Trophoblast cell (in vitro differentiated cells and primary cell): Measurements from ENCODE around the gene PKIB.
A peak's percentile ranks its signal among the peaks of the same experiment; 100 is the strongest.
"Not testable (repeated sequence)": the region's sequence is repeated elsewhere in the genome, so short reads cannot be mapped to it uniquely, and the experiment has no call there.

ENCODE experiments used
- DNase-seq, 2 donors: peaks; one replicate each; pipeline ENCODE4 v3.0.0-alpha.2; 2016
- H2AFZ ChIP-seq: 2 replicates; pipeline ENCODE4 v1.6.1; 2013; ENCODE audit warnings: low read length, moderate library complexity, mild to moderate bottlenecking; ENCODE audit not compliant: insufficient read depth, poor library complexity
- H2AK5ac ChIP-seq: 2 replicates; pipeline ENCODE4 v1.6.1; 2013; ENCODE audit warnings: mild to moderate bottlenecking, low read length
- H2BK120ac ChIP-seq: 2 replicates; pipeline ENCODE4 v1.6.1; 2013; ENCODE audit warnings: low read length, mild to moderate bottlenecking, moderate library complexity; ENCODE audit not compliant: insufficient read depth, poor library complexity
- H2BK12ac ChIP-seq: 2 replicates; pipeline ENCODE4 v1.6.1; 2013; ENCODE audit warnings: mild to moderate bottlenecking, low read length, moderate library complexity
- H2BK5ac ChIP-seq: 2 replicates; pipeline ENCODE4 v1.6.1; 2013; ENCODE audit warnings: low read length, low read depth, moderate library complexity, mild to moderate bottlenecking; ENCODE audit not compliant: poor library complexity
- H3K14ac ChIP-seq: 2 replicates; pipeline ENCODE4 v1.6.1; 2013; ENCODE audit warnings: mild to moderate bottlenecking, low read length
- H3K18ac ChIP-seq: 2 replicates; pipeline ENCODE4 v1.6.1; 2013; ENCODE audit warnings: mild to moderate bottlenecking, low read length
- H3K23ac ChIP-seq: 2 replicates; pipeline ENCODE4 v1.6.1; 2013; ENCODE audit warnings: low read length
- H3K27ac ChIP-seq: 2 replicates; pipeline ENCODE4 v1.5.1; 2013; ENCODE audit warnings: low read depth, mild to moderate bottlenecking, inconsistent platforms, low read length, moderate library complexity
- H3K27me3 ChIP-seq: 2 replicates; pipeline ENCODE4 v1.6.1; 2013; ENCODE audit warnings: inconsistent platforms, mild to moderate bottlenecking, low read length, moderate library complexity; ENCODE audit not compliant: insufficient read depth
- H3K36me3 ChIP-seq, 2 experiments: 1 replicate in 1 of 2; 2 replicates in 1 of 2; pipeline ENCODE4 v1.6.1; 2013; ENCODE audit warnings: low read length in 2 of 2, mild to moderate bottlenecking in 2 of 2, moderate library complexity in 1 of 2; ENCODE audit not compliant: insufficient read depth in 2 of 2, control insufficient read depth in 1 of 2
- H3K4ac ChIP-seq: 2 replicates; pipeline ENCODE4 v1.6.1; 2013; ENCODE audit warnings: low read depth, mild to moderate bottlenecking, low read length, moderate library complexity
- H3K4me1 ChIP-seq, 2 experiments: 1 replicate in 1 of 2; 2 replicates in 1 of 2; pipeline ENCODE4 v1.6.1; 2013; ENCODE audit warnings: low read length in 2 of 2, mild to moderate bottlenecking in 2 of 2, moderate library complexity in 1 of 2; ENCODE audit not compliant: insufficient read depth in 2 of 2, control insufficient read depth in 1 of 2
- H3K4me2 ChIP-seq: 2 replicates; pipeline ENCODE4 v1.6.1; 2013; ENCODE audit warnings: inconsistent platforms, mild to moderate bottlenecking, low read length, moderate library complexity
- H3K4me3 ChIP-seq: 2 replicates; pipeline ENCODE4 v1.5.1; 2013; ENCODE audit warnings: mild to moderate bottlenecking, low read depth, low read length, inconsistent platforms
- H3K79me1 ChIP-seq: one replicate; pipeline ENCODE4 v1.6.1; 2013; ENCODE audit warnings: low read length
- H3K79me2 ChIP-seq: 2 replicates; pipeline ENCODE4 v1.6.1; 2013; ENCODE audit warnings: low read length, mild to moderate bottlenecking; ENCODE audit not compliant: control insufficient read depth, insufficient read depth, poor library complexity
- H3K9ac ChIP-seq: 2 replicates; pipeline ENCODE4 v1.6.1; 2013; ENCODE audit warnings: mild to moderate bottlenecking, low read length
- H3K9me3 ChIP-seq: 2 replicates; pipeline ENCODE4 v1.6.1; 2013; ENCODE audit warnings: low read depth, mild to moderate bottlenecking, control low read depth, inconsistent platforms, low read length; ENCODE audit not compliant: insufficient read depth
- H4K12ac ChIP-seq: 2 replicates; pipeline ENCODE4 v1.6.1; 2013; ENCODE audit warnings: low read depth, mild to moderate bottlenecking, low read length, moderate library complexity
- H4K8ac ChIP-seq: 2 replicates; pipeline ENCODE4 v1.6.1; 2013; ENCODE audit warnings: low read depth, mild to moderate bottlenecking, low read length, moderate library complexity
- H4K91ac ChIP-seq: one replicate; pipeline ENCODE4 v1.6.1; 2013; ENCODE audit warnings: low read depth, mild to moderate bottlenecking, low read length, moderate library complexity
- WGBS: extraction: QIAGEN DNeasy Blood & Tissue Kit; methylation state at CpG from one replicate; pipeline ENCODE4 v1.1.7; 2013; ENCODE audit warnings: missing lambda C conversion rate; ENCODE audit not compliant: insufficient read length, insufficient coverage; ENCODE audit errors: extremely low coverage; 5-methylcytosine and 5-hydroxymethylcytosine counted together

The PKIB gene

DNA sequence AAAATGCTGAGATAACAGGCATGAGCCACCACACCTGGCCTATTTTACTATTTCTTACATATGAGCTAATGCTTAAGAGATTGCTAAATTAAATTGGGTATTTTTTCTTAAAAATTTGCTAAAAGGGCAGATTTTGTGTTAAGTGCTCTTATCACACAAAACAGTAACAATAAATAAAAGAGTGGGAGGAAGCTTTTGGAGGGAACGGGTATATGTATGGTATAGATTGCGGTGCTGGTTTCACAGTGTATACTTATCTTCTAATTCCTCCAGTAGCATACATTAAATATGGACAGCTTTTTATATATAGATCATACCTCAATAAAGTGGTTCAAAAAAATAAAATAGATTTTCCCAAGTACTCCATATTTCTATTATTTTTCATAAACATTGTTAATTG, 129.9 kb downstream of the PKIB start:
- Histone ChIP-seq H3K4me1 (peaks cover 0 to 2% of the 10 kb centered on the region in 2 experiments), H2BK5ac (no peak overlapping the region), H3K4me2 (no peak overlapping the region), H3K4ac (no peak overlapping the region), H4K8ac (no peak overlapping the region), H3K18ac (no peak overlapping the region), H3K9ac (no peak overlapping the region), H3K79me2 (no peaks in the 10 kb centered on the region), H2BK12ac (no peak overlapping the region), H3K14ac (no peak overlapping the region), H4K91ac (no peak overlapping the region), H2BK120ac (no peak overlapping the region), H2AFZ (no peak overlapping the region), H2AK5ac (no peak overlapping the region), H3K4me3 (no peak overlapping the region), H3K27ac (no peak overlapping the region), H3K9me3 (peaks cover 1% of the 10 kb centered on the region), H3K27me3 (no peaks in the 10 kb centered on the region), H3K23ac (no peak overlapping the region), H4K12ac (no peak overlapping the region), H3K79me1 (no peaks in the 10 kb centered on the region), H3K36me3 (no peaks in the 10 kb centered on the region)
- no CpG with 5 or more reads among the region's 2 CpGs for WGBS
- DNase-seq: no peak

DNA sequence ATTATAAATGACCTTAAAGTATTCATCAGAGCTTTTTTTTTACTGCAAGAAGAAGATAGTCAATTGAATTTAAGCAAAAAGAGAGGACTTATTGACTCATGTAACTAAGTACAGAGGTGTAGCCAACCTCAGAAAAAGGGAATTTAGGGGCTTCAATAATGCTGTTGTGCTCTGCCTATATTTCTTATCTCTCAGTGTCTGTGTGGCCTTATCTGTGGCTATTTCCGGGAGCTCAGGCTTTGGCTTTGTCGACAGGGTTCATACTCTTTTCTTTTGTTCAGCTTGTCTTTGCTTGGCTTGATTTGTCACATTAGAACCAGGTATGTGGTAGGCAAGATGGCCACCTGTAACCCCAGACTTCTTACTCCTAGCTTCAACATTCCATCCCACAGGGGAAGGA, 130.7 kb downstream of the PKIB start:
- Histone ChIP-seq H3K4me3 (no peak overlapping the region), H3K36me3 (no peaks in the 10 kb centered on the region), H3K27ac (no peak overlapping the region), H3K23ac (no peak overlapping the region), H2BK5ac (no peak overlapping the region), H3K27me3 (no peaks in the 10 kb centered on the region), H3K14ac (no peak overlapping the region), H2AFZ (no peak overlapping the region), H2AK5ac (no peak overlapping the region), H4K8ac (no peak overlapping the region), H2BK12ac (no peak overlapping the region), H3K9ac (no peak overlapping the region), H3K4me1 (peaks cover 0 to 2% of the 10 kb centered on the region in 2 experiments), H4K12ac (no peak overlapping the region), H3K79me2 (no peaks in the 10 kb centered on the region), H4K91ac (no peak overlapping the region), H3K79me1 (no peaks in the 10 kb centered on the region), H3K9me3 (peaks cover 1% of the 10 kb centered on the region), H3K4ac (no peak overlapping the region), H2BK120ac (no peak overlapping the region), H3K18ac (no peak overlapping the region), H3K4me2 (no peak overlapping the region)
- no peak for DNase-seq
- WGBS: no CpG with 5 or more reads among the region's 2 CpGs

GRCh38 chr6:122744247-122744646, 134.0 kb downstream of the PKIB start:
- not testable (repeated sequence) for H3K23ac ChIP-seq, H3K4me1 ChIP-seq, H3K4ac ChIP-seq, H3K27me3 ChIP-seq, H3K79me1 ChIP-seq, H3K14ac ChIP-seq, H2BK12ac ChIP-seq, H2BK5ac ChIP-seq, H3K36me3 ChIP-seq, H3K9ac ChIP-seq, H3K4me2 ChIP-seq, H2AK5ac ChIP-seq, H3K4me3 ChIP-seq, H4K12ac ChIP-seq, H3K9me3 ChIP-seq, H3K27ac ChIP-seq, H2AFZ ChIP-seq, H2BK120ac ChIP-seq, H3K18ac ChIP-seq, H4K91ac ChIP-seq, H4K8ac ChIP-seq, H3K79me2 ChIP-seq
- WGBS: no CpG with 5 or more reads among the region's 8 CpGs
- DNase-seq: peak in 1 of 2 donors; percentile 60

DNA sequence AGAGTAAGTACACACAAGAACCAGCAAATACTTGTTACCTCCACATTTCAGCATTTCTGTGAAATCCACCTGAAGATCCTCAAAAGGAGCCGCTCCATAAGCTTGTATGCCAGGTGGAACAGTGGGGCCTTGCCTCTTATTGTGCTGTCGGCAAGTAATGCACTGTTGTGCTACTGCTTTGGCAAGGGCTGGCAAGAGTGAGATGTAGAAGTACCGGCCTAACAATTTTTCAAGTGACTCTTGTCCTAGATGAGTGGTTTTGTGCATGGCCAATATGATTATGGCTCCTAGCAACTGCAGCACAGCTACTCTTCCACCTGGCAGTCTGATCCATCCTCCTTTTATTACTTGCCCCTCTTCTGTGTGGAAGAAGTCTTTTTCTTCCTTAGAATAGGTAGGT, 134.7 kb downstream of the PKIB start:
- no CpG with 5 or more reads among the region's 3 CpGs for WGBS
- not testable (repeated sequence) for H3K27ac ChIP-seq, H2AFZ ChIP-seq, H4K12ac ChIP-seq, H3K18ac ChIP-seq, H3K27me3 ChIP-seq, H2AK5ac ChIP-seq, H3K14ac ChIP-seq, H3K4me3 ChIP-seq, H2BK12ac ChIP-seq, H3K79me1 ChIP-seq, H3K23ac ChIP-seq, H3K4me2 ChIP-seq, H2BK5ac ChIP-seq, H4K8ac ChIP-seq, H3K4ac ChIP-seq, H3K9me3 ChIP-seq, H2BK120ac ChIP-seq, H3K36me3 ChIP-seq, H3K4me1 ChIP-seq, H3K9ac ChIP-seq, H3K79me2 ChIP-seq
- peak overlapping the region; percentile 23 for H4K91ac ChIP-seq
- peak in 1 of 2 donors; percentile 28 for DNase-seq
